ENCODE data around the gene N4BP2L2.

N4BP2L2 gene

GRCh38 chr13:32491028-32491427 lies 47.6 kb downstream of the N4BP2L2 start:
- no peaks in the 10 kb centered on the region for H3K27me3 ChIP-seq (replicated peaks)
- DNase-seq, result no peak
- TF ChIP-seq CTCF (IDR thresholded peaks at IDR 0.05; ENCODE audit: low read depth, low read length, missing control alignments), result no peak
- no peak overlapping the region for H3K27ac ChIP-seq
- H3K4me3 ChIP-seq (ENCODE audit: low read depth, low read length), result no peak overlapping the region
- no peaks in the 10 kb centered on the region for H3K36me3 ChIP-seq (replicated peaks)
- in situ Hi-C loops (cut with HindIII; ENCODE audit: low pct_ligation_motif_present, low sequenced_read_pairs), result no loop called here

- Histone ChIP-seq H3K36me3 (replicated peaks) (no peaks in the 10 kb centered on the region), H3K4me3 (ENCODE audit: low read depth, low read length) (no peak overlapping the region), H3K27me3 (replicated peaks) (no peaks in the 10 kb centered on the region), H3K27ac (no peak overlapping the region)
- no peak for DNase-seq
- in situ Hi-C loops (cut with HindIII; ENCODE audit: low pct_ligation_motif_present, low sequenced_read_pairs), result no loop called here
- no peak for TF ChIP-seq CTCF (IDR thresholded peaks at IDR 0.05; ENCODE audit: low read depth, low read length, missing control alignments)
Observed at GRCh38 chr13:32476892-32477291, 61.7 kb downstream of the N4BP2L2 start.

GRCh38 chr13:32476021-32476731 lies 62.4 kb downstream of the N4BP2L2 start:
- DNase-seq, result no peak
- in situ Hi-C loops (cut with HindIII; ENCODE audit: low pct_ligation_motif_present, low sequenced_read_pairs), result no loop called here
- Histone ChIP-seq H3K27me3 (replicated peaks) (no peaks in the 10 kb centered on the region), H3K4me3 (ENCODE audit: low read depth, low read length) (no peak overlapping the region), H3K36me3 (replicated peaks) (no peaks in the 10 kb centered on the region), H3K27ac (no peak overlapping the region)
- TF ChIP-seq CTCF (IDR thresholded peaks at IDR 0.05; ENCODE audit: low read depth, low read length, missing control alignments), result no peak

GRCh38 chr13:32474999-32475792 lies 63.4 kb downstream of the N4BP2L2 start:
- H3K27me3 ChIP-seq (replicated peaks), result no peaks in the 10 kb centered on the region
- no peak for DNase-seq
- H3K4me3 ChIP-seq (ENCODE audit: low read depth, low read length), result no peak overlapping the region
- H3K27ac ChIP-seq, result no peak overlapping the region
- no peaks in the 10 kb centered on the region for H3K36me3 ChIP-seq (replicated peaks)
- in situ Hi-C loops (cut with HindIII; ENCODE audit: low pct_ligation_motif_present, low sequenced_read_pairs), result no loop called here
- TF ChIP-seq CTCF (IDR thresholded peaks at IDR 0.05; ENCODE audit: low read depth, low read length, missing control alignments), result no peak

- in situ Hi-C loops (cut with HindIII; ENCODE audit: low pct_ligation_motif_present, low sequenced_read_pairs), result no loop called here
- Histone ChIP-seq H3K4me3 (ENCODE audit: low read depth, low read length) (no peak overlapping the region), H3K27me3 (replicated peaks) (no peaks in the 10 kb centered on the region), H3K27ac (no peak overlapping the region), H3K36me3 (replicated peaks) (no peaks in the 10 kb centered on the region)
- no peak for TF ChIP-seq CTCF (IDR thresholded peaks at IDR 0.05; ENCODE audit: low read depth, low read length, missing control alignments)
- DNase-seq, result no peak
Observed at GRCh38 chr13:32473650-32474049, 64.9 kb downstream of the N4BP2L2 start.

Data from brain microvascular endothelial cell (primary cell).